Measurements from ENCODE around the gene LAMC2. TPM values are rescaled to one million over a fixed set of nuclear protein-coding genes. Genes with fewer than 3 reads are reported as not detected.

LAMC2 gene
- total and polyA plus RNA-seq, 2 of the 13 experiments (the other 11 are each of a cell fraction or from before 2014, with no cell fraction given): 0.03 TPM; not detected in 1

DNA sequence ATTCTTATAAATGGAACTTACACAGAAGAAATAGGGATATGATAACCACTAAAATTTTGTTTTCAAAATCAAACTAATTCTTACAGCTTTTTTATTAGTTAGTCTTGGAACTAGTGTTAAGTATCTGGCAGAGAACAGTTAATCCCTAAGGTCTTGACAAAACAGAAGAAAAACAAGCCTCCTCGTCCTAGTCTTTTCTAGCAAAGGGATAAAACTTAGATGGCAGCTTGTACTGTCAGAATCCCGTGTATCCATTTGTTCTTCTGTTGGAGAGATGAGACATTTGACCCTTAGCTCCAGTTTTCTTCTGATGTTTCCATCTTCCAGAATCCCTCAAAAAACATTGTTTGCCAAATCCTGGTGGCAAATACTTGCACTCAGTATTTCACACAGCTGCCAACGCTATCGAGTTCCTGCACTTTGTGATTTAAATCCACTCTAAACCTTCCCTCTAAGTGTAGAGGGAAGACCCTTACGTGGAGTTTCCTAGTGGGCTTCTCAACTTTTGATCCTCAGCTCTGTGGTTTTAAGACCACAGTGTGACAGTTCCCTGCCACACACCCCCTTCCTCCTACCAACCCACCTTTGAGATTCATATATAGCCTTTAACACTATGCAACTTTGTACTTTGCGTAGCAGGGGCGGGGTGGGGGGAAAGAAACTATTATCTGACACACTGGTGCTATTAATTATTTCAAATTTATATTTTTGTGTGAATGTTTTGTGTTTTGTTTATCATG is 42.3 kb upstream of the LAMC2 start:
- no peak overlapping the region for H3K4me2 ChIP-seq (ENCODE audit: low read depth, low read length)
- POLR2A ChIA-PET: no interaction called here
- CTCF ChIA-PET (ENCODE audit: low intra/inter-chr PET ratio, low total read pairs): no interaction called here
- H3K4me1 ChIP-seq (ENCODE audit: insufficient read depth, low read length): peaks cover 24% of the 10 kb centered on the region
- BruUV-seq (replicated peaks): TSS peak; percentile 12
- intact Hi-C loops (cut with micrococcal nuclease; ENCODE audit: unreplicated experiment) (no loop called here), in situ Hi-C loops (cut with HindIII; ENCODE audit: extremely low pct_ligation_motif_present, low pct_unique_long_range_greater_than_20kb) (loop anchor here (25.0 kb wide), 1 partner anchor 281 kb away; no protein-coding TSS in a partner anchor)
- WGBS (ENCODE audit: low lambda C conversion rate): 95% methylated on average over 7 of the region's 7 CpGs
- H3K27me3 ChIP-seq (ENCODE audit: control insufficient read depth in 1 of 2, insufficient read depth in 2 of 2, low read length in 2 of 2): no peaks in the 10 kb centered on the region
- DNase-seq (ENCODE audit: low spot score) (no peak), ATAC-seq (no peak), FAIRE-seq (no peak)
- H3K9ac ChIP-seq (ENCODE audit: insufficient read depth, low read depth, low read length): no peak overlapping the region
- H3K9me3 ChIP-seq (ENCODE audit: low read length): no peaks in the 10 kb centered on the region
- H3K27ac ChIP-seq (ENCODE audit: extremely low read length, insufficient read depth, low read length): no peak overlapping the region
- no peaks in the 10 kb centered on the region for H4K20me1 ChIP-seq (ENCODE audit: insufficient read depth, low read length)
- H2AFZ ChIP-seq (ENCODE audit: low read length): no peak overlapping the region
- no peaks in the 10 kb centered on the region for H3K79me2 ChIP-seq (ENCODE audit: insufficient read depth, low read length)
- peaks cover 4 to 18% of the 10 kb centered on the region in 2 experiments for H3K36me3 ChIP-seq (replicated peaks in 1 of 2; ENCODE audit: control insufficient read depth in 1 of 2, insufficient read depth in 2 of 2, low read length in 2 of 2)
- H3K4me3 ChIP-seq (replicated peaks in 1 of 3; ENCODE audit: insufficient read depth in 1 of 3, low read depth in 2 of 3, low read length in 3 of 3): no peak overlapping the region
- TF ChIP-seq, protein P1, sequence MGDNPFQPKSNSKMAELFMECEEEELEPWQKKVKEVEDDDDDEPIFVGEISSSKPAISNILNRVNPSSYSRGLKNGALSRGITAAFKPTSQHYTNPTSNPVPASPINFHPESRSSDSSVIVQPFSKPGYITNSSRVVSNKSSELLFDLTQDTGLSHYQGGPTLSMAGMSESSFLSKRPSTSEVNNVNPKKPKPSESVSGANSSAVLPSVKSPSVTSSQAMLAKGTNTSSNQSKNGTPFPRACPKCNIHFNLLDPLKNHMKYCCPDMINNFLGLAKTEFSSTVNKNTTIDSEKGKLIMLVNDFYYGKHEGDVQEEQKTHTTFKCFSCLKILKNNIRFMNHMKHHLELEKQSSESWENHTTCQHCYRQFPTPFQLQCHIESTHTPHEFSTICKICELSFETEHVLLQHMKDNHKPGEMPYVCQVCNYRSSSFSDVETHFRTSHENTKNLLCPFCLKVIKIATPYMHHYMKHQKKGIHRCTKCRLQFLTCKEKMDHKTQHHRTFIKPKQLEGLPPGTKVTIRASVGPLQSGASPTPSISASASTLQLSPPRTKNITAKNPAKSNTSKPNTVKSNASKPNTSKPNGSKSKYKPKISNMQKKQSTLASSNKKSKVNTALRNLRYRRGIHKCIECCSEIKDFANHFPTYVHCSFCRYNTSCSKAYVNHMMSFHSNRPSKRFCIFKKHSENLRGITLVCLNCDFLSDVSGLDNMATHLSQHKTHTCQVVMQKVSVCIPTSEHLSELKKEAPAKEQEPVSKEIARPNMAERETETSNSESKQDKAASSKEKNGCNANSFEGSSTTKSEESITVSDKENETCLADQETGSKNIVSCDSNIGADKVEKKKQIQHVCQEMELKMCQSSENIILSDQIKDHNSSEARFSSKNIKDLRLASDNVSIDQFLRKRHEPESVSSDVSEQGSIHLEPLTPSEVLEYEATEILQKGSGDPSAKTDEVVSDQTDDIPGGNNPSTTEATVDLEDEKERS (CRISPR knock-in tag; IDR thresholded peaks at IDR 0.05): no peak
- TF ChIP-seq AGO1 (IDR thresholded peaks at IDR 0.05; ENCODE audit: low read depth, low read length, poor library complexity, severe bottlenecking) (no peak), ZNF136 (CRISPR knock-in tag; IDR thresholded peaks at IDR 0.05; ENCODE audit: low read depth) (no peak), ZNF33A (CRISPR knock-in tag; IDR thresholded peaks at IDR 0.05; ENCODE audit: borderline replicate concordance) (no peak), ZFY (CRISPR knock-in tag; IDR thresholded peaks at IDR 0.05) (no peak), ZNF143 (CRISPR knock-in tag; IDR thresholded peaks at IDR 0.05) (no peak), ZNF777 (CRISPR knock-in tag; IDR thresholded peaks at IDR 0.05) (no peak), ZNF670 (CRISPR knock-in tag; IDR thresholded peaks at IDR 0.05; ENCODE audit: borderline replicate concordance) (no peak)
- TF ChIP-seq, protein P2, sequence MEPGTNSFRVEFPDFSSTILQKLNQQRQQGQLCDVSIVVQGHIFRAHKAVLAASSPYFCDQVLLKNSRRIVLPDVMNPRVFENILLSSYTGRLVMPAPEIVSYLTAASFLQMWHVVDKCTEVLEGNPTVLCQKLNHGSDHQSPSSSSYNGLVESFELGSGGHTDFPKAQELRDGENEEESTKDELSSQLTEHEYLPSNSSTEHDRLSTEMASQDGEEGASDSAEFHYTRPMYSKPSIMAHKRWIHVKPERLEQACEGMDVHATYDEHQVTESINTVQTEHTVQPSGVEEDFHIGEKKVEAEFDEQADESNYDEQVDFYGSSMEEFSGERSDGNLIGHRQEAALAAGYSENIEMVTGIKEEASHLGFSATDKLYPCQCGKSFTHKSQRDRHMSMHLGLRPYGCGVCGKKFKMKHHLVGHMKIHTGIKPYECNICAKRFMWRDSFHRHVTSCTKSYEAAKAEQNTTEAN (CRISPR knock-in tag; conservative IDR thresholded peaks at IDR 0.05): no peak
- TF ChIP-seq, protein P3, sequence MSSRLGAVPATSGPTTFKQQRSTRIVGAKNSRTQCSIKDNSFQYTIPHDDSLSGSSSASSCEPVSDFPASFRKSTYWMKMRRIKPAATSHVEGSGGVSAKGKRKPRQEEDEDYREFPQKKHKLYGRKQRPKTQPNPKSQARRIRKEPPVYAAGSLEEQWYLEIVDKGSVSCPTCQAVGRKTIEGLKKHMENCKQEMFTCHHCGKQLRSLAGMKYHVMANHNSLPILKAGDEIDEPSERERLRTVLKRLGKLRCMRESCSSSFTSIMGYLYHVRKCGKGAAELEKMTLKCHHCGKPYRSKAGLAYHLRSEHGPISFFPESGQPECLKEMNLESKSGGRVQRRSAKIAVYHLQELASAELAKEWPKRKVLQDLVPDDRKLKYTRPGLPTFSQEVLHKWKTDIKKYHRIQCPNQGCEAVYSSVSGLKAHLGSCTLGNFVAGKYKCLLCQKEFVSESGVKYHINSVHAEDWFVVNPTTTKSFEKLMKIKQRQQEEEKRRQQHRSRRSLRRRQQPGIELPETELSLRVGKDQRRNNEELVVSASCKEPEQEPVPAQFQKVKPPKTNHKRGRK (CRISPR knock-in tag; IDR thresholded peaks at IDR 0.05): no peak
- TF ChIP-seq, protein P4, sequence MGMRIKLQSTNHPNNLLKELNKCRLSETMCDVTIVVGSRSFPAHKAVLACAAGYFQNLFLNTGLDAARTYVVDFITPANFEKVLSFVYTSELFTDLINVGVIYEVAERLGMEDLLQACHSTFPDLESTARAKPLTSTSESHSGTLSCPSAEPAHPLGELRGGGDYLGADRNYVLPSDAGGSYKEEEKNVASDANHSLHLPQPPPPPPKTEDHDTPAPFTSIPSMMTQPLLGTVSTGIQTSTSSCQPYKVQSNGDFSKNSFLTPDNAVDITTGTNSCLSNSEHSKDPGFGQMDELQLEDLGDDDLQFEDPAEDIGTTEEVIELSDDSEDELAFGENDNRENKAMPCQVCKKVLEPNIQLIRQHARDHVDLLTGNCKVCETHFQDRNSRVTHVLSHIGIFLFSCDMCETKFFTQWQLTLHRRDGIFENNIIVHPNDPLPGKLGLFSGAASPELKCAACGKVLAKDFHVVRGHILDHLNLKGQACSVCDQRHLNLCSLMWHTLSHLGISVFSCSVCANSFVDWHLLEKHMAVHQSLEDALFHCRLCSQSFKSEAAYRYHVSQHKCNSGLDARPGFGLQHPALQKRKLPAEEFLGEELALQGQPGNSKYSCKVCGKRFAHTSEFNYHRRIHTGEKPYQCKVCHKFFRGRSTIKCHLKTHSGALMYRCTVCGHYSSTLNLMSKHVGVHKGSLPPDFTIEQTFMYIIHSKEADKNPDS (CRISPR knock-in tag; IDR thresholded peaks at IDR 0.05): no peak
